ENCODE measurements around the gene SUPT6H.

Gene SUPT6H

DNA sequence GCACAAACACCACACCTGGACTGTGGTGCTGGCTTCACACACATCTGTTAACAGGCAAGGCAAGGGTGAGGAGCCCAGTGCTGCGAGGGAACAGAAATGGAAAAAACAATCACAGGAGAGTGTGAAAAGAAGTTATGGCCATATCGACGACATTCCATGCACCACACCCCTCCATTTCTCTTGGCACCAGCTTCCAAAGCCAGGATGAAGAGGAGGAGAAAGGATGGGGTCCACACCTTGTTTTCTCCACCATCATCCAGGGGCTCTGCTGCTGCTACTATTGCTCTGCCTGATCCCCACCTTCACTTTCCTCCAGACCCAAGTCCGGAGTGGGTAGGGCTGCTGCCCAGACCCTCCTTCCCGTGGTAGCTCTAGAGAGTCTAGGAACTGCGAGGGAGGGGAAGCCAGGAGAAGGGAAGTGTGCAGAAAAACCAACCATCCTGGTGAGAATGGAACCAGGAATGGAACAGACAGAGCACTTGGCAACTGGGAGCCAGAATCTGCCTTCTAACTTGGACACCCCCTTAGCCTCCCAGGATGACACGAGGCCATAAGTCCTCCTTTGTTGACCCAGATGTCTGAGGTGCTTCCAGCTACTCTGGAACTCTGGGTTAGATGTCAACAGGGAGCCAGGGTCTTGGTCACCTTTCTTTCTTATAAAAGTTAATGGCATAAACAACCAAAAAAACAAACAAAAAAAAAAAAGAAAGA is 50.9 kb downstream of the SUPT6H start:
- no peak overlapping the region for H3K4me3 ChIP-seq (replicated peaks in 1 of 2; ENCODE audit: low read depth in 2 of 2, low read length in 2 of 2)
- DNase-seq (ENCODE audit: low read depth in 2 of 2): no peak
- no peak for TF ChIP-seq CTCF (IDR thresholded peaks at IDR 0.05; ENCODE audit: low read depth, low read length)

GRCh38 chr17:28714281-28714680 is 52.3 kb downstream of the SUPT6H start:
- no peak for DNase-seq (ENCODE audit: low read depth in 2 of 2)
- TF ChIP-seq CTCF (IDR thresholded peaks at IDR 0.05; ENCODE audit: low read depth, low read length): no peak
- H3K4me3 ChIP-seq (replicated peaks in 1 of 2; ENCODE audit: low read depth in 2 of 2, low read length in 2 of 2): no peak overlapping the region

GRCh38 chr17:28715217-28715616 is 53.2 kb downstream of the SUPT6H start:
- no peak overlapping the region for H3K4me3 ChIP-seq (replicated peaks in 1 of 2; ENCODE audit: low read depth in 2 of 2, low read length in 2 of 2)
- no peak for TF ChIP-seq CTCF (IDR thresholded peaks at IDR 0.05; ENCODE audit: low read depth, low read length)
- no peak for DNase-seq (ENCODE audit: low read depth in 2 of 2)

GRCh38 chr17:28716740-28717577 is 55.0 kb downstream of the SUPT6H start:
- H3K4me3 ChIP-seq (replicated peaks in 1 of 2; ENCODE audit: low read depth in 2 of 2, low read length in 2 of 2): peak overlapping the region; percentile 78 to 96
- DNase-seq (ENCODE audit: low read depth in 2 of 2): peak; percentile 42 to 65
- no peak for TF ChIP-seq CTCF (IDR thresholded peaks at IDR 0.05; ENCODE audit: low read depth, low read length)

GRCh38 chr17:28717578-28718332 is 55.8 kb downstream of the SUPT6H start, which contains the start of gene RAB34:
RAB34 (minus strand) TSS chr17:28717868; CDS start chr17:28717266, 602 bp downstream.
- peak within 1 kb of the TSS; percentile 78 to 96 for H3K4me3 ChIP-seq (replicated peaks in 1 of 2; ENCODE audit: low read depth in 2 of 2, low read length in 2 of 2)
- peak; percentile 80 to 95 for DNase-seq (ENCODE audit: low read depth in 2 of 2)
- no peak for TF ChIP-seq CTCF (IDR thresholded peaks at IDR 0.05; ENCODE audit: low read depth, low read length)

GRCh38 chr17:28718333-28719020 is 56.5 kb downstream of the SUPT6H start:
- peak; percentile 44 to 67 for DNase-seq (ENCODE audit: low read depth in 2 of 2)
- H3K4me3 ChIP-seq (replicated peaks in 1 of 2; ENCODE audit: low read depth in 2 of 2, low read length in 2 of 2): peak overlapping the region; percentile 78 to 96
- TF ChIP-seq CTCF (IDR thresholded peaks at IDR 0.05; ENCODE audit: low read depth, low read length): no peak
